Spleen (tissue), 11 donors: Measurements from ENCODE around the gene SNX9. TPM values are rescaled to one million over a fixed set of nuclear protein-coding genes. Genes with fewer than 3 reads are reported as not detected.
A peak's percentile ranks its signal among the peaks of the same experiment; 100 is the strongest.

ENCODE experiments used
- DNase-seq: peaks from one replicate; pipeline ENCODE4 v3.0.0-alpha.2; 2020
- H3K27ac ChIP-seq, 8 donors: fragments of 200-600 bp; sonication (generic) in 7 of 8; 1 replicate in 4 of 8; 2 replicates in 4 of 8; pipeline versions ENCODE4 v1.5.0 to v1.8.0; 2016 to 2021; ENCODE audit warnings: inconsistent platforms in 4 of 8, mild to moderate bottlenecking in 4 of 8, moderate library complexity in 1 of 8
- H3K27me3 ChIP-seq, 7 donors: fragments of 200-600 bp; sonication (generic) in 6 of 7; replicated peaks in 1 of 7; 1 replicate in 4 of 7; 2 replicates in 3 of 7; pipeline versions ENCODE4 v1.5.0 to v1.8.0; 2016 to 2021; ENCODE audit warnings: inconsistent platforms in 3 of 7, mild to moderate bottlenecking in 1 of 7
- H3K36me3 ChIP-seq, 6 donors: fragments of 200-600 bp; sonication (generic) in 5 of 6; 1 replicate in 4 of 6; 2 replicates in 2 of 6; pipeline versions ENCODE4 v1.5.0 to v1.8.0; 2016 to 2021; ENCODE audit warnings: inconsistent platforms in 2 of 6
- H3K4me1 ChIP-seq, 6 donors: fragments of 200-600 bp; sonication (generic) in 5 of 6; 1 replicate in 3 of 6; 2 replicates in 3 of 6; pipeline versions ENCODE4 v1.5.0 to v1.8.0; 2016 to 2021; ENCODE audit warnings: inconsistent platforms in 3 of 6
- H3K4me3 ChIP-seq, 8 donors: fragments of 200-600 bp; sonication (generic) in 7 of 8; 1 replicate in 4 of 8; 2 replicates in 4 of 8; pipeline versions ENCODE4 v1.5.0 to v1.8.0; 2016 to 2021; ENCODE audit warnings: inconsistent platforms in 4 of 8, mild to moderate bottlenecking in 4 of 8, moderate library complexity in 2 of 8
- H3K9me3 ChIP-seq, 8 donors: fragments of 200-600 bp; sonication (generic) in 7 of 8; 1 replicate in 4 of 8; 2 replicates in 4 of 8; pipeline versions ENCODE4 v1.5.0 to v1.8.0; 2016 to 2021; ENCODE audit warnings: inconsistent platforms in 4 of 8
- CTCF ChIP-seq, 11 experiments: fragments of 200-600 bp in 7 of 11; fragments of 450-650 bp in 4 of 11; sonication (generic) in 4 of 11; IDR thresholded peaks in 8 of 11; conservative IDR thresholded peaks in 3 of 11; 1 replicate in 7 of 11; 2 replicates in 4 of 11; pipeline versions ENCODE4 v1.4.0 to v1.8.0; 2016 to 2021; ENCODE audit warnings: antibody characterized with exemption in 11 of 11, inconsistent platforms in 4 of 11, mild to moderate bottlenecking in 1 of 11
- POLR2A ChIP-seq, 3 donors: fragments of 450-650 bp; IDR thresholded peaks; one replicate each; pipeline ENCODE4 v1.5.1; 2017; ENCODE audit warnings: antibody characterized with exemption in 3 of 3, mild to moderate bottlenecking in 1 of 3
- POLR2AphosphoS5 ChIP-seq, 3 donors: sonication (generic); formaldehyde crosslinking; IDR thresholded peaks; one replicate each; pipeline ENCODE4 v1.5.1; 2017; ENCODE audit warnings: antibody characterized with exemption in 3 of 3
- WGBS, 5 donors: extraction: QIAGEN DNeasy Blood & Tissue Kit in 3 of 5; methylation state at CpG; one replicate each; pipeline versions ENCODE4 v1.1.5 to v1.1.7; 2013 to 2018; 5-methylcytosine and 5-hydroxymethylcytosine counted together
- intact Hi-C: fragments of 100-400 bp; cut with DNase I; formaldehyde crosslinking; loops from one replicate; pipeline ENCODE4 v1.15.0; 2023; ENCODE audit warnings: low total_unique reads
- polyA plus RNA-seq, 3 donors: library from polyadenylated mRNA; stranded (reverse); fragments of 200-250 nt; gene quantifications; one replicate each; pipeline ENCODE4 v1.2.1, GENCODE V29; 2013
- total RNA-seq, 7 donors: library from RNA; depleted of rRNA in 3 of 7; stranded (reverse); fragments of >200 nt in 3 of 7; fragmentation: NEBNext Ultra II Directional in 4 of 7; extraction: Animal tissue kit (Norgen Biotek cat#: 25700) in 4 of 7; gene quantifications; one replicate each; pipeline versions ENCODE4 v1.1.0 to v1.2.1, GENCODE V29; 2016 to 2021
- donor health status: healthy with polysubstance abuse.
- donor health status: DM: no; HTN: no; CAD: no; lungs with moderate emphysema.
- donor health status: DM: no; HTN: no; CAD: no.
- donor health status: Bipolar disorder and iron deficiency.
- donor health status: healthy.
- donor health status: DM: no; HTN: no; CAD: no.
- donor health status: DM: yes; HTN: yes; CAD: no.

Gene SNX9
- total and polyA plus RNA-seq, 10 donors, result 18.9 to 42.5 (median 31.8) TPM

DNA sequence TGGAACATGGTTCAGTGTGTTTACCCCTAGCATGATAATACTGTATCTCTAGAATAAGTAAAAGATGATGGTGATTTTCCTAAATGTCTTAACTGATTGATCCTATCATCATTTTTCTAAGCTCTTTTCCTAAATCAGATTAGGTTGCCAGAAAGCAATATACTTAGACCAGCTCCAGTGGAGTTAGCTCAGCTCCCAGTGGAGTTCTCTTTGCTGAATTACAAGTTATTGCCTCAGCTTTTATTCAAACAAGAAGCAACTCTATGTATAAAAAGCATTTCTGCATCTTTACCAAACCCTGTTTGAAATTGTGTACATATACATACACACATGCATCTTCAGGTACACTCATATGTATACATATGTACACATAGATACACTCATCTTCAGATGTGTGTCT is 44.9 kb downstream of the SNX9 start:
- Histone ChIP-seq H3K9me3 (no peaks in the 10 kb centered on the region), H3K27me3 (no peaks in the 10 kb centered on the region), H3K4me3 (no peak overlapping the region), H3K36me3 (peaks cover 0 to 41% (median 13%) of the 10 kb centered on the region in 6 donors), H3K27ac (no peak overlapping the region), H3K4me1 (peaks cover 0 to 23% (median 5%) of the 10 kb centered on the region in 6 donors)
- no peak for DNase-seq
- no peak for TF ChIP-seq CTCF (IDR thresholded peaks at IDR 0.05 in 8 of 11, conservative IDR thresholded peaks at IDR 0.05 in 3 of 11)
- no peak for TF ChIP-seq POLR2A (IDR thresholded peaks at IDR 0.05)
- TF ChIP-seq POLR2AphosphoS5 (IDR thresholded peaks at IDR 0.05), result no peak
- intact Hi-C loops, result no loop called here

GRCh38 chr6:157868835-157869234 is 45.8 kb downstream of the SNX9 start:
- Histone ChIP-seq H3K4me3 (no peak overlapping the region), H3K9me3 (no peaks in the 10 kb centered on the region), H3K27ac (no peak overlapping the region), H3K27me3 (no peaks in the 10 kb centered on the region), H3K4me1 (peaks cover 0 to 25% (median 5%) of the 10 kb centered on the region in 6 donors), H3K36me3 (peaks cover 0 to 43% (median 13%) of the 10 kb centered on the region in 6 donors)
- DNase-seq, result no peak
- intact Hi-C loops, result no loop called here
- TF ChIP-seq CTCF (IDR thresholded peaks at IDR 0.05 in 8 of 11, conservative IDR thresholded peaks at IDR 0.05 in 3 of 11), result no peak
- TF ChIP-seq POLR2A (IDR thresholded peaks at IDR 0.05), result no peak
- peak in 1 of 3 donors; percentile 11 for TF ChIP-seq POLR2AphosphoS5 (IDR thresholded peaks at IDR 0.05)
- 79 to 91% (median 84%) methylated on average over 10 of the region's 10 CpGs for WGBS, 5 donors

GRCh38 chr6:157869673-157870302 is 46.7 kb downstream of the SNX9 start:
- Histone ChIP-seq H3K27ac (no peak overlapping the region), H3K27me3 (no peaks in the 10 kb centered on the region), H3K36me3 (peaks cover 0 to 52% (median 15%) of the 10 kb centered on the region in 6 donors), H3K9me3 (no peaks in the 10 kb centered on the region), H3K4me1 (peaks cover 0 to 28% (median 5%) of the 10 kb centered on the region in 6 donors), H3K4me3 (no peak overlapping the region)
- 92 to 96% (median 95%) methylated on average over 19 of the region's 19 CpGs for WGBS, 5 donors
- DNase-seq, result no peak
- TF ChIP-seq CTCF (IDR thresholded peaks at IDR 0.05 in 8 of 11, conservative IDR thresholded peaks at IDR 0.05 in 3 of 11) (no peak), POLR2AphosphoS5 (IDR thresholded peaks at IDR 0.05) (peak in 1 of 3 donors; percentile 44)
- intact Hi-C loops, result loop anchor here (10.0 kb wide), 1 partner anchor 115 kb away; no protein-coding TSS in a partner anchor

DNA sequence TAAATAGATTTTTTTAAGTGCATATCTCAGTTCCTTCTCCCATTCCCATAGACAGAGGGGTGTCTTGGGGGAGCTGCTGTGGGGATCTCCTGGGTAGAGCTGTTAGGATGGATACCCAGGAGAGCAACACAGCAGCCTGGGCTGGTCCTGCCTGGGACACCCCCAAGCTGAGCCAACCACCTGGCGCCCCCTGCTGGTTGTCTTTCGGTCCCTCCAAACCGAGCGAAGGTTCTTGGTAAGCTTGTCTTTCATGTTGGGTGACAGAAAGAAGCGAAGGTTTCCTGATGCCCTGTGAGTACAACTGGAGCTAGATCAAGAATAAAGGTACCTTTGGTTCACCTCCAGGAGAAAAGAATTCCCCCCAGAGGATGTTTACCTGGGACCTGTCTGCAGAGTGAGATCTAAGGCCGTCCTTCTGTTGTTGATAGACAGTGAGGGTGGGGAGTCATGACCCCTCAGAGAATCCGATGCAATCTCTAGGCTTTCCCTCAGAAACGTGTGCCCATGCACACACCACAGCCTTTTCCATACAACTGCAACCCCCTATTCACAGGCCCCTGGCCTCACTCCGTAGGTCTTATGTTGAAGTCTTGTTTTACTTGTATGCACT is 50.8 kb downstream of the SNX9 start:
- Histone ChIP-seq H3K27ac (no peak overlapping the region), H3K36me3 (peaks cover 0 to 82% (median 29%) of the 10 kb centered on the region in 6 donors), H3K4me3 (no peak overlapping the region), H3K27me3 (no peaks in the 10 kb centered on the region), H3K9me3 (no peaks in the 10 kb centered on the region), H3K4me1 (peaks cover 0 to 26% (median 13%) of the 10 kb centered on the region in 6 donors)
- intact Hi-C loops, result loop anchor here (10.0 kb wide), 1 partner anchor 119 kb away; no protein-coding TSS in a partner anchor
- WGBS, 5 donors, result 54 to 62% (median 57%) methylated on average over 9 of the region's 9 CpGs
- TF ChIP-seq POLR2A (IDR thresholded peaks at IDR 0.05) (no peak), POLR2AphosphoS5 (IDR thresholded peaks at IDR 0.05) (peak in 2 of 3 donors; percentile 30 to 58), CTCF (IDR thresholded peaks at IDR 0.05 in 8 of 11, conservative IDR thresholded peaks at IDR 0.05 in 3 of 11) (peak in 10 of 11 experiments; percentile 47 to 82 (median 71))
- DNase-seq, result peak; percentile 92
